Spleen (tissue), 11 donors: ENCODE data around the gene NT5C. TPM values are rescaled to one million over a fixed set of nuclear protein-coding genes. Genes with fewer than 3 reads are reported as not detected.

Experiments used
- DNase-seq: peaks from one replicate; pipeline ENCODE4 v3.0.0-alpha.2; 2020
- H3K27ac ChIP-seq, 8 donors: fragments of 200-600 bp; sonication (generic) in 7 of 8; 1 replicate in 4 of 8; 2 replicates in 4 of 8; pipeline versions ENCODE4 v1.5.0 to v1.8.0; 2016 to 2021; ENCODE audit warnings: inconsistent platforms in 4 of 8, mild to moderate bottlenecking in 4 of 8, moderate library complexity in 1 of 8
- H3K27me3 ChIP-seq, 7 donors: fragments of 200-600 bp; sonication (generic) in 6 of 7; replicated peaks in 1 of 7; 1 replicate in 4 of 7; 2 replicates in 3 of 7; pipeline versions ENCODE4 v1.5.0 to v1.8.0; 2016 to 2021; ENCODE audit warnings: inconsistent platforms in 3 of 7, mild to moderate bottlenecking in 1 of 7
- H3K36me3 ChIP-seq, 6 donors: fragments of 200-600 bp; sonication (generic) in 5 of 6; 1 replicate in 4 of 6; 2 replicates in 2 of 6; pipeline versions ENCODE4 v1.5.0 to v1.8.0; 2016 to 2021; ENCODE audit warnings: inconsistent platforms in 2 of 6
- H3K4me1 ChIP-seq, 6 donors: fragments of 200-600 bp; sonication (generic) in 5 of 6; 1 replicate in 3 of 6; 2 replicates in 3 of 6; pipeline versions ENCODE4 v1.5.0 to v1.8.0; 2016 to 2021; ENCODE audit warnings: inconsistent platforms in 3 of 6
- H3K4me3 ChIP-seq, 8 donors: fragments of 200-600 bp; sonication (generic) in 7 of 8; 1 replicate in 4 of 8; 2 replicates in 4 of 8; pipeline versions ENCODE4 v1.5.0 to v1.8.0; 2016 to 2021; ENCODE audit warnings: inconsistent platforms in 4 of 8, mild to moderate bottlenecking in 4 of 8, moderate library complexity in 2 of 8
- H3K9me3 ChIP-seq, 8 donors: fragments of 200-600 bp; sonication (generic) in 7 of 8; 1 replicate in 4 of 8; 2 replicates in 4 of 8; pipeline versions ENCODE4 v1.5.0 to v1.8.0; 2016 to 2021; ENCODE audit warnings: inconsistent platforms in 4 of 8
- CTCF ChIP-seq, 11 experiments: fragments of 200-600 bp in 7 of 11; fragments of 450-650 bp in 4 of 11; sonication (generic) in 4 of 11; IDR thresholded peaks in 8 of 11; conservative IDR thresholded peaks in 3 of 11; 1 replicate in 7 of 11; 2 replicates in 4 of 11; pipeline versions ENCODE4 v1.4.0 to v1.8.0; 2016 to 2021; ENCODE audit warnings: antibody characterized with exemption in 11 of 11, inconsistent platforms in 4 of 11, mild to moderate bottlenecking in 1 of 11
- POLR2A ChIP-seq, 3 donors: fragments of 450-650 bp; IDR thresholded peaks; one replicate each; pipeline ENCODE4 v1.5.1; 2017; ENCODE audit warnings: antibody characterized with exemption in 3 of 3, mild to moderate bottlenecking in 1 of 3
- POLR2AphosphoS5 ChIP-seq, 3 donors: sonication (generic); formaldehyde crosslinking; IDR thresholded peaks; one replicate each; pipeline ENCODE4 v1.5.1; 2017; ENCODE audit warnings: antibody characterized with exemption in 3 of 3
- WGBS, 5 donors: extraction: QIAGEN DNeasy Blood & Tissue Kit in 3 of 5; methylation state at CpG; one replicate each; pipeline versions ENCODE4 v1.1.5 to v1.1.7; 2013 to 2018; 5-methylcytosine and 5-hydroxymethylcytosine counted together
- intact Hi-C: fragments of 100-400 bp; cut with DNase I; formaldehyde crosslinking; loops from one replicate; pipeline ENCODE4 v1.15.0; 2023; ENCODE audit warnings: low total_unique reads
- polyA plus RNA-seq, 3 donors: library from polyadenylated mRNA; stranded (reverse); fragments of 200-250 nt; gene quantifications; one replicate each; pipeline ENCODE4 v1.2.1, GENCODE V29; 2013
- total RNA-seq, 7 donors: library from RNA; depleted of rRNA in 3 of 7; stranded (reverse); fragments of >200 nt in 3 of 7; fragmentation: NEBNext Ultra II Directional in 4 of 7; extraction: Animal tissue kit (Norgen Biotek cat#: 25700) in 4 of 7; gene quantifications; one replicate each; pipeline versions ENCODE4 v1.1.0 to v1.2.1, GENCODE V29; 2016 to 2021
- donor health status: healthy with polysubstance abuse.
- donor health status: DM: no; HTN: no; CAD: no; lungs with moderate emphysema.
- donor health status: DM: no; HTN: no; CAD: no.
- donor health status: Bipolar disorder and iron deficiency.
- donor health status: healthy.
- donor health status: DM: no; HTN: no; CAD: no.
- donor health status: DM: yes; HTN: yes; CAD: no.

The NT5C gene
- total and polyA plus RNA-seq, 10 donors = 48.2 to 145 (median 65.8) TPM

- TF ChIP-seq POLR2AphosphoS5 (IDR thresholded peaks at IDR 0.05) (peak in 1 of 3 donors; percentile 24), POLR2A (IDR thresholded peaks at IDR 0.05) (no peak)
- DNase-seq = peak; percentile 14
- 80 to 88% (median 83%) methylated on average over 6 of the region's 6 CpGs for WGBS, 5 donors
- Histone ChIP-seq H3K9me3 (no peaks in the 10 kb centered on the region), H3K27ac (peak overlapping the region in 5 of 8 donors; percentile 42 to 72 (median 64)), H3K4me3 (no peak overlapping the region), H3K27me3 (no peaks in the 10 kb centered on the region), H3K36me3 (peaks cover 0 to 57% (median 46%) of the 10 kb centered on the region in 6 donors), H3K4me1 (peaks cover 4 to 42% (median 17%) of the 10 kb centered on the region in 6 donors)
- intact Hi-C loops = no loop called here
Observed at GRCh38 chr17:75147878-75148546, 16.5 kb upstream of the NT5C start.

GRCh38 chr17:75146592-75146991 lies 15.1 kb upstream of the NT5C start:
- 52 to 74% (median 65%) methylated on average over 3 of the region's 3 CpGs for WGBS, 5 donors
- no peak overlapping the region for H3K4me3 ChIP-seq
- H3K27me3 ChIP-seq = no peaks in the 10 kb centered on the region
- TF ChIP-seq POLR2A (IDR thresholded peaks at IDR 0.05) (no peak), CTCF (IDR thresholded peaks at IDR 0.05 in 8 of 11, conservative IDR thresholded peaks at IDR 0.05 in 3 of 11) (no peak), POLR2AphosphoS5 (IDR thresholded peaks at IDR 0.05) (no peak)
- intact Hi-C loops = no loop called here
- H3K36me3 ChIP-seq = peaks cover 0 to 70% (median 47%) of the 10 kb centered on the region in 6 donors
- DNase-seq = no peak
- no peaks in the 10 kb centered on the region for H3K9me3 ChIP-seq
- H3K27ac ChIP-seq = peak overlapping the region in 4 of 8 donors; percentile 42 to 72 (median 66)
- H3K4me1 ChIP-seq = peaks cover 0 to 32% (median 6%) of the 10 kb centered on the region in 6 donors

- Histone ChIP-seq H3K27me3 (no peaks in the 10 kb centered on the region), H3K4me3 (no peak overlapping the region), H3K36me3 (peaks cover 0 to 86% (median 47%) of the 10 kb centered on the region in 6 donors), H3K9me3 (no peaks in the 10 kb centered on the region), H3K27ac (peak overlapping the region in 3 of 8 donors; percentile 12 to 72 (median 67)), H3K4me1 (peaks cover 0 to 39% (median 15%) of the 10 kb centered on the region in 6 donors)
- peak; percentile 44 for DNase-seq
- TF ChIP-seq POLR2AphosphoS5 (IDR thresholded peaks at IDR 0.05) = no peak
- no peak for TF ChIP-seq POLR2A (IDR thresholded peaks at IDR 0.05)
- no peak for TF ChIP-seq CTCF (IDR thresholded peaks at IDR 0.05 in 8 of 11, conservative IDR thresholded peaks at IDR 0.05 in 3 of 11)
- 84 to 91% (median 85%) methylated on average over 11 of the region's 11 CpGs for WGBS, 5 donors
- intact Hi-C loops = no loop called here
Observed at GRCh38 chr17:75144816-75145512, 13.4 kb upstream of the NT5C start.

GRCh38 chr17:75142236-75142971 lies 10.9 kb upstream of the NT5C start:
- TF ChIP-seq CTCF (IDR thresholded peaks at IDR 0.05 in 8 of 11, conservative IDR thresholded peaks at IDR 0.05 in 3 of 11) = no peak
- TF ChIP-seq POLR2AphosphoS5 (IDR thresholded peaks at IDR 0.05) = no peak
- TF ChIP-seq POLR2A (IDR thresholded peaks at IDR 0.05) = no peak
- peak; percentile 37 for DNase-seq
- 88 to 92% (median 90%) methylated on average over 12 to 13 of the region's 13 CpGs for WGBS, 5 donors
- Histone ChIP-seq H3K27me3 (no peaks in the 10 kb centered on the region), H3K4me1 (peaks cover 0 to 23% (median 15%) of the 10 kb centered on the region in 6 donors), H3K36me3 (peaks cover 0 to 95% (median 38%) of the 10 kb centered on the region in 6 donors), H3K4me3 (no peak overlapping the region), H3K9me3 (no peaks in the 10 kb centered on the region), H3K27ac (peak overlapping the region in 1 of 8 donors; percentile 3)
- intact Hi-C loops = no loop called here
